Panc1 (cell line): ENCODE data around the gene CLRN1. TPM values are rescaled to one million over a fixed set of nuclear protein-coding genes. Genes with fewer than 3 reads are reported as not detected.

Source experiments
- ATAC-seq: fragments of 200-7000 bp; cut with Tn5 transposase; 2 replicates; pipeline ENCODE4 v1.9.1; 2020; ENCODE audit warnings: mild to moderate bottlenecking, moderate library complexity
- BruUV-seq: library from RNA; stranded (reverse); fragments of 400-500 nt; replicated peaks from 2 replicates; lab custom pipeline; 2021; lab: Mats Ljungman, UMichigan
- CTCF ChIA-PET: fragments of 300-600 bp; sonication (Branson Sonifier 250); formaldehyde crosslinking; loops from one replicate; lab custom pipeline; 2022; ENCODE audit warnings: antibody characterized with exemption; lab: Charles Lee
- POLR2A ChIA-PET: fragments of 300-600 bp; sonication (Branson Sonifier 250); formaldehyde crosslinking; loops from one replicate; lab custom pipeline; 2022; ENCODE audit warnings: antibody characterized with exemption; lab: Charles Lee
- DNase-seq: peaks from one replicate; pipeline ENCODE4 v3.0.0-alpha.2; 2010; ENCODE audit warnings: low read depth, low spot score
- H3K27ac ChIP-seq: 2 replicates; pipeline ENCODE4 v1.5.1; 2011; ENCODE audit warnings: mild to moderate bottlenecking, low read length, inconsistent platforms
- H3K27me3 ChIP-seq: fragments of 200-500 bp; sonication (Bioruptor generic); 2 replicates; pipeline ENCODE4 v1.6.0; 2014; ENCODE audit warnings: low read length, inconsistent platforms; ENCODE audit not compliant: control insufficient read depth, insufficient read depth
- H3K36me3 ChIP-seq: fragments of 200-500 bp; sonication (Bioruptor generic); 2 replicates; pipeline ENCODE4 v1.5.1; 2014; ENCODE audit warnings: inconsistent platforms, mild to moderate bottlenecking, low read length, moderate library complexity; ENCODE audit not compliant: control insufficient read depth, insufficient read depth
- H3K4me1 ChIP-seq: 2 replicates; pipeline ENCODE4 v1.5.1; 2011; ENCODE audit warnings: inconsistent platforms, mild to moderate bottlenecking, low read length, moderate library complexity; ENCODE audit not compliant: control insufficient read depth, insufficient read depth
- H3K4me3 ChIP-seq, 2 experiments: 2 replicates each; pipeline ENCODE4 v1.5.1; 2011 to 2012; ENCODE audit warnings: low read depth in 2 of 2, low read length in 2 of 2, mild to moderate bottlenecking in 2 of 2, inconsistent platforms in 1 of 2, moderate library complexity in 1 of 2
- H3K9me3 ChIP-seq: fragments of 200-500 bp; sonication (Bioruptor generic); 2 replicates; pipeline ENCODE4 v1.5.1; 2014; ENCODE audit warnings: low read depth, mild to moderate bottlenecking, inconsistent platforms, low read length, moderate library complexity; ENCODE audit not compliant: control insufficient read depth, insufficient read depth
- CTCF ChIP-seq: fragments of 450-650 bp; IDR thresholded peaks from 2 replicates; pipeline ENCODE4 v1.5.1; 2017; ENCODE audit warnings: mild to moderate bottlenecking
- POLR2AphosphoS5 ChIP-seq: IDR thresholded peaks from 2 replicates; pipeline ENCODE4 v1.6.1; 2012; ENCODE audit warnings: mild to moderate bottlenecking, low read depth, low read length, moderate library complexity
- SIN3A ChIP-seq: IDR thresholded peaks from 2 replicates; pipeline ENCODE4 v1.6.1; 2012; ENCODE audit warnings: low read depth, mild to moderate bottlenecking, low read length, moderate library complexity, borderline replicate concordance; ENCODE audit not compliant: insufficient read depth
- TCF7L2 ChIP-seq: IDR thresholded peaks from 2 replicates; pipeline ENCODE4 v1.6.1; 2011; ENCODE audit warnings: mild to moderate bottlenecking, low read depth, low read length, inconsistent platforms
- in situ Hi-C: cut with HindIII; loops from 2 replicates; pipeline ENCODE4 v1.10.0; 2016; ENCODE audit warnings: low sequenced_read_pairs, low pct_unique_long_range_greater_than_20kb
- intact Hi-C: fragments of 100-400 bp; cut with micrococcal nuclease; formaldehyde crosslinking; loops from one replicate; pipeline ENCODE4 v1.10.0; 2022; ENCODE audit not compliant: unreplicated experiment
- total RNA-seq: library from RNA; stranded (reverse); gene quantifications from one replicate; pipeline ENCODE4 v1.2.1, GENCODE V29; 2021; ENCODE audit not compliant: unreplicated experiment
- TF ChIP-seq, protein P1 (sequence below), 2 experiments: IDR thresholded peaks; 2 replicates each; pipeline ENCODE4 v1.6.1; 2011 to 2012; ENCODE audit warnings: low read depth in 2 of 2, control low read depth in 1 of 2, low read length in 1 of 2, mild to moderate bottlenecking in 1 of 2, moderate library complexity in 1 of 2; ENCODE audit not compliant: insufficient read depth in 1 of 2

Gene CLRN1
- total RNA-seq, 1 experiment from 2014 or later: not detected

- no peak for ATAC-seq
- Histone ChIP-seq H3K27ac (no peak overlapping the region), H3K36me3 (no peaks in the 10 kb centered on the region), H3K4me1 (0 out of 2 replicates have a peak, but pooled peaks cover 3% of the 10 kb centered on the region), H3K27me3 (peaks cover 33% of the 10 kb centered on the region), H3K9me3 (no peaks in the 10 kb centered on the region), H3K4me3 (no peak overlapping the region)
- intact Hi-C loops: loop anchor here (5.0 kb wide), 1 partner anchor 221 kb away; no protein-coding TSS in a partner anchor
- DNase-seq: no peak
- TF ChIP-seq TCF7L2: no peak
- no peak for TF ChIP-seq CTCF
- no peak for TF ChIP-seq POLR2AphosphoS5
- no peak for TF ChIP-seq SIN3A
- TF ChIP-seq, protein P1, sequence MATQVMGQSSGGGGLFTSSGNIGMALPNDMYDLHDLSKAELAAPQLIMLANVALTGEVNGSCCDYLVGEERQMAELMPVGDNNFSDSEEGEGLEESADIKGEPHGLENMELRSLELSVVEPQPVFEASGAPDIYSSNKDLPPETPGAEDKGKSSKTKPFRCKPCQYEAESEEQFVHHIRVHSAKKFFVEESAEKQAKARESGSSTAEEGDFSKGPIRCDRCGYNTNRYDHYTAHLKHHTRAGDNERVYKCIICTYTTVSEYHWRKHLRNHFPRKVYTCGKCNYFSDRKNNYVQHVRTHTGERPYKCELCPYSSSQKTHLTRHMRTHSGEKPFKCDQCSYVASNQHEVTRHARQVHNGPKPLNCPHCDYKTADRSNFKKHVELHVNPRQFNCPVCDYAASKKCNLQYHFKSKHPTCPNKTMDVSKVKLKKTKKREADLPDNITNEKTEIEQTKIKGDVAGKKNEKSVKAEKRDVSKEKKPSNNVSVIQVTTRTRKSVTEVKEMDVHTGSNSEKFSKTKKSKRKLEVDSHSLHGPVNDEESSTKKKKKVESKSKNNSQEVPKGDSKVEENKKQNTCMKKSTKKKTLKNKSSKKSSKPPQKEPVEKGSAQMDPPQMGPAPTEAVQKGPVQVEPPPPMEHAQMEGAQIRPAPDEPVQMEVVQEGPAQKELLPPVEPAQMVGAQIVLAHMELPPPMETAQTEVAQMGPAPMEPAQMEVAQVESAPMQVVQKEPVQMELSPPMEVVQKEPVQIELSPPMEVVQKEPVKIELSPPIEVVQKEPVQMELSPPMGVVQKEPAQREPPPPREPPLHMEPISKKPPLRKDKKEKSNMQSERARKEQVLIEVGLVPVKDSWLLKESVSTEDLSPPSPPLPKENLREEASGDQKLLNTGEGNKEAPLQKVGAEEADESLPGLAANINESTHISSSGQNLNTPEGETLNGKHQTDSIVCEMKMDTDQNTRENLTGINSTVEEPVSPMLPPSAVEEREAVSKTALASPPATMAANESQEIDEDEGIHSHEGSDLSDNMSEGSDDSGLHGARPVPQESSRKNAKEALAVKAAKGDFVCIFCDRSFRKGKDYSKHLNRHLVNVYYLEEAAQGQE (IDR thresholded peaks at IDR 0.05; ENCODE audit: insufficient read depth in 1 of 2, low read depth in 2 of 2, low read length in 1 of 2): no peak
- ChIA-PET CTCF (interaction anchor here (0.6 kb wide), 1 partner anchor 52 kb away, joined by 3 read pairs; no protein-coding TSS in a partner anchor), POLR2A (no interaction called here)
- no TSS peak for BruUV-seq
- in situ Hi-C loops: no loop called here
Observed at GRCh38 chr3:150926328-150926727, 46.2 kb downstream of the CLRN1 start.

DNA sequence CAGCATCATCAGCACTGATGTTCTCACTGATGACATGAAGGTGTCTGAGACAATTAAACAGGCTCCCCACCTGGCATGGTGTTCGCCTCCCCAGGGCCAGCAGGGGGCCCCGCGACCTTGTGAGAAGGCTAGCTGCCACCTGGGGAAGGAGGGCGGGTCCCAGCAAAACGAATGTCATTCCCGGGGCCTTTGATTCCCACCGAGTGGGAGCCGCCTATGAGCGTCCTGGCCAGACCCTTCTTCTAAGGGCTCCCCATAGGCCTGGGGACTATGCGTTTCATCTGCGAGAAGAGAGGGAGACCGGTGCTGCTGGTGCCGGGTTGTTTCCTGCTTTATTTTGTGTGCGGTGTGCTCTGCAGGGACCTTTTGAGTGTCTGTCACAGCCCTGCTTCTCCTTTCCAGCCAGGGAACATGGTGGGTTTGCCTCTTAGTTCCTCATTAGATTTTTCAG lies 46.8 kb downstream of the CLRN1 start:
- TF ChIP-seq TCF7L2 (no peak), CTCF (peak; percentile 90)
- no TSS peak for BruUV-seq
- 0 out of 2 replicates have a peak, but pooled peaks cover 3% of the 10 kb centered on the region for H3K4me1 ChIP-seq
- peak; percentile 91 for ATAC-seq
- peaks cover 31% of the 10 kb centered on the region for H3K27me3 ChIP-seq
- no peaks in the 10 kb centered on the region for H3K36me3 ChIP-seq
- ChIA-PET CTCF (interaction anchor here (0.6 kb wide), 1 partner anchor 52 kb away, joined by 3 read pairs; no protein-coding TSS in a partner anchor), POLR2A (no interaction called here)
- intact Hi-C loops: loop anchor here (5.0 kb wide), 1 partner anchor 222 kb away; no protein-coding TSS in a partner anchor
- DNase-seq: peak; percentile 8
- in situ Hi-C loops: no loop called here
- H3K27ac ChIP-seq: no peak overlapping the region
- no peak overlapping the region for H3K4me3 ChIP-seq
- no peaks in the 10 kb centered on the region for H3K9me3 ChIP-seq
